GM12878 (cell line): Measurements from ENCODE around the gene BRD9. TPM values are rescaled to one million over a fixed set of nuclear protein-coding genes. Genes with fewer than 3 reads are reported as not detected.

ENCODE experiments used
- ATAC-seq: fragments of 200-7000 bp; cut with Tn5 transposase; 3 replicates; pipeline ENCODE4 v1.9.1; 2020; ENCODE audit warnings: mild to moderate bottlenecking, moderate library complexity
- BruUV-seq: library from RNA; stranded (reverse); fragments of 400-500 nt; replicated peaks from 2 replicates; lab custom pipeline; 2021; lab: Mats Ljungman, UMichigan
- CTCF ChIA-PET: fragments of 300-600 bp; sonication (Branson Sonifier 250); formaldehyde crosslinking; extraction: SDS; loops from one replicate; lab custom pipeline; 2021; ENCODE audit warnings: inconsistent platforms; lab: Yijun Ruan, JAX
- POLR2A ChIA-PET: fragments of 350-600 bp; formaldehyde crosslinking; extraction: SDS; loops from one replicate; lab custom pipeline; 2021; ENCODE audit warnings: inconsistent platforms; lab: Charles Lee
- RAD21 ChIA-PET: fragments of 300-600 bp; sonication (Branson Sonifier 250); formaldehyde crosslinking; loops from one replicate; lab custom pipeline; 2023; ENCODE audit warnings: antibody characterized with exemption; ENCODE audit not compliant: unreplicated experiment; lab: Charles Lee
- SMC1A ChIA-PET: fragments of 300-600 bp; sonication (Branson Sonifier 250); formaldehyde crosslinking; loops from one replicate; lab custom pipeline; 2023; ENCODE audit not compliant: unreplicated experiment, uncharacterized antibody; lab: Charles Lee
- DNase-seq: peaks from one replicate; pipeline ENCODE4 v3.0.0-alpha.2; 2011; ENCODE audit warnings: low read depth, low spot score
- FAIRE-seq: peaks from 3 replicates; lab custom pipeline; 2011; peaks lifted over from hg19 to GRCh38; lab: Jason Lieb, UNC
- H2AFZ ChIP-seq: 2 replicates; pipeline ENCODE4 v1.6.0; 2011; ENCODE audit warnings: low read depth, low read length, control low read depth; ENCODE audit not compliant: control insufficient read depth
- H3K27ac ChIP-seq: 2 replicates; pipeline ENCODE4 v1.5.1; 2011; ENCODE audit warnings: control low read depth; ENCODE audit not compliant: control insufficient read depth, insufficient read depth
- H3K27me3 ChIP-seq, 2 experiments: replicated peaks in 1 of 2; 2 replicates each; pipeline versions ENCODE4 v1.6.0 to v1.6.1; 2011; ENCODE audit warnings: low read length in 1 of 2; ENCODE audit not compliant: control insufficient read depth in 2 of 2, insufficient read depth in 2 of 2
- H3K36me3 ChIP-seq, 2 experiments: 2 replicates each; pipeline ENCODE4 v1.5.1; 2011; ENCODE audit warnings: low read length in 1 of 2; ENCODE audit not compliant: control insufficient read depth in 2 of 2, insufficient read depth in 2 of 2
- H3K4me1 ChIP-seq: 2 replicates; pipeline ENCODE4 v1.6.1; 2011; ENCODE audit warnings: mild to moderate bottlenecking, low read length, moderate library complexity, mixed read lengths; ENCODE audit not compliant: control insufficient read depth, insufficient read depth
- H3K4me2 ChIP-seq: 2 replicates; pipeline ENCODE4 v1.6.0; 2011; ENCODE audit warnings: control low read depth; ENCODE audit not compliant: control insufficient read depth, insufficient read depth
- H3K4me3 ChIP-seq: fragments of 200-600 bp; sonication (generic); 2 replicates; pipeline ENCODE4 v1.5.1; 2016
- H3K79me2 ChIP-seq: 2 replicates; pipeline ENCODE4 v1.6.0; 2011; ENCODE audit warnings: low read length; ENCODE audit not compliant: control insufficient read depth, insufficient read depth
- H3K9ac ChIP-seq: 2 replicates; pipeline ENCODE4 v1.8.0; 2011; ENCODE audit warnings: low read length, control low read depth, mixed read lengths; ENCODE audit not compliant: control insufficient read depth, insufficient read depth
- H3K9me3 ChIP-seq: replicated peaks from 3 replicates; pipeline ENCODE4 v1.5.1; 2011; ENCODE audit warnings: mild to moderate bottlenecking, low read length; ENCODE audit not compliant: control insufficient read depth, insufficient read depth
- H4K20me1 ChIP-seq: 2 replicates; pipeline ENCODE4 v1.6.0; 2011; ENCODE audit not compliant: control insufficient read depth, insufficient read depth
- DPF2 ChIP-seq: fragments of 450-650 bp; IDR thresholded peaks from 2 replicates; pipeline ENCODE4 v1.6.1; 2017; ENCODE audit warnings: mild to moderate bottlenecking
- EP300 ChIP-seq, 2 experiments: fragments of 150-350 bp in 1 of 2; IDR thresholded peaks; 2 replicates each; pipeline ENCODE4 v1.6.1; 2011 to 2012; ENCODE audit warnings: low read depth in 2 of 2, low read length in 2 of 2, borderline replicate concordance in 1 of 2, improper control_type of control experiment in 1 of 2, inconsistent platforms in 1 of 2; ENCODE audit not compliant: control insufficient read depth in 1 of 2
- WGBS: methylation state at CpG from one replicate; pipeline ENCODE4 v1.1.6; 2016; ENCODE audit warnings: low lambda C conversion rate; ENCODE audit not compliant: insufficient replicate concordance, insufficient coverage; ENCODE audit errors: missing lambda C conversion rate; 5-methylcytosine and 5-hydroxymethylcytosine counted together
- in situ Hi-C: fragments of 300-500 bp; cut with MboI; formaldehyde crosslinking; loops from 9 replicates; pipeline ENCODE4 v1.14.3; 2018; ENCODE audit warnings: mixed read lengths
- intact Hi-C: fragments of 100-400 bp; cut with micrococcal nuclease; formaldehyde crosslinking; loops from one replicate; pipeline ENCODE4 v1.14.2; 2022; ENCODE audit not compliant: unreplicated experiment
- polyA plus RNA-seq, 11 experiments: library from polyadenylated mRNA; depleted of rRNA in 4 of 11; unstranded in 6 of 11; stranded (reverse) in 5 of 11; fragments of >200 nt; fragmentation: Nextera tagmentation in 4 of 11; fragmentation: Illumina TruSeq in 1 of 11; extraction: Ambion mirVana in 4 of 11; extraction: Trizol in 1 of 11; gene quantifications; 1 replicate in 1 of 11; 2 replicates in 10 of 11; pipeline versions ENCODE4 v1.2.1 to v1.2.3, GENCODE V29; 2011 to 2016; ENCODE audit warnings: inconsistent platforms in 2 of 11, missing spikeins in 2 of 11, low read depth in 1 of 11
- total RNA-seq, 4 experiments: library from RNA; depleted of rRNA in 3 of 4; stranded (reverse); fragments of >200 nt in 3 of 4; fragmentation: Illumina TruSeq in 1 of 4; extraction: Trizol in 1 of 4; gene quantifications; 2 replicates each; pipeline versions ENCODE4 v1.2.1 to v1.2.3, GENCODE V29; 2013 to 2021
- TF ChIP-seq, protein P1 (sequence below): fragments of 450-650 bp; IDR thresholded peaks from 2 replicates; pipeline ENCODE4 v1.6.1; 2017; ENCODE audit warnings: low read depth, mild to moderate bottlenecking, moderate library complexity

Gene BRD9
- total and polyA plus RNA-seq, 10 of the 15 experiments (the other 5 are each of a cell fraction or from before 2014, with no cell fraction given) = 2.0 to 48.6 (median 32.4) TPM

GRCh38 chr5:932151-932627 lies 39.6 kb upstream of the BRD9 start:
- in situ Hi-C loops (loop anchor here (10.0 kb wide), 1 partner anchor 723 kb away; no protein-coding TSS in a partner anchor), intact Hi-C loops (no loop called here)
- no peaks in the 10 kb centered on the region for H3K27me3 ChIP-seq
- H3K27ac ChIP-seq = no peak overlapping the region
- H3K9ac ChIP-seq = no peak overlapping the region
- BruUV-seq = no TSS peak
- H3K79me2 ChIP-seq = no peaks in the 10 kb centered on the region
- ChIA-PET POLR2A (no interaction called here), RAD21 (no interaction called here), SMC1A (interaction anchor here (1.0 to 1.5 kb wide), 2 partner anchors 8 to 11 kb away, joined by 4 read pairs; no protein-coding TSS in a partner anchor), CTCF (interaction anchor here (0.5 to 4.2 kb wide), 5 partner anchors 8 to 242 kb away, joined by 3 to 21 read pairs (median 4); no protein-coding TSS in a partner anchor)
- H3K4me3 ChIP-seq = no peak overlapping the region
- FAIRE-seq (no peak), ATAC-seq (no peak), DNase-seq (no peak)
- H2AFZ ChIP-seq = no peak overlapping the region
- 68% methylated on average over 8 of the region's 8 CpGs for WGBS
- no peaks in the 10 kb centered on the region for H3K4me1 ChIP-seq
- H3K4me2 ChIP-seq = no peak overlapping the region
- TF ChIP-seq, protein P1, sequence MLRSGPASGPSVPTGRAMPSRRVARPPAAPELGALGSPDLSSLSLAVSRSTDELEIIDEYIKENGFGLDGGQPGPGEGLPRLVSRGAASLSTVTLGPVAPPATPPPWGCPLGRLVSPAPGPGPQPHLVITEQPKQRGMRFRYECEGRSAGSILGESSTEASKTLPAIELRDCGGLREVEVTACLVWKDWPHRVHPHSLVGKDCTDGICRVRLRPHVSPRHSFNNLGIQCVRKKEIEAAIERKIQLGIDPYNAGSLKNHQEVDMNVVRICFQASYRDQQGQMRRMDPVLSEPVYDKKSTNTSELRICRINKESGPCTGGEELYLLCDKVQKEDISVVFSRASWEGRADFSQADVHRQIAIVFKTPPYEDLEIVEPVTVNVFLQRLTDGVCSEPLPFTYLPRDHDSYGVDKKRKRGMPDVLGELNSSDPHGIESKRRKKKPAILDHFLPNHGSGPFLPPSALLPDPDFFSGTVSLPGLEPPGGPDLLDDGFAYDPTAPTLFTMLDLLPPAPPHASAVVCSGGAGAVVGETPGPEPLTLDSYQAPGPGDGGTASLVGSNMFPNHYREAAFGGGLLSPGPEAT = no peak
- TF ChIP-seq EP300 (IDR thresholded peaks at IDR 0.05; ENCODE audit: borderline replicate concordance in 1 of 2, control insufficient read depth in 1 of 2, low read depth in 2 of 2, low read length in 2 of 2) (no peak), DPF2 (no peak)
- H3K9me3 ChIP-seq = no peaks in the 10 kb centered on the region
- H4K20me1 ChIP-seq = no peaks in the 10 kb centered on the region
- no peaks in the 10 kb centered on the region for H3K36me3 ChIP-seq
